Endothelial cell (in vitro differentiated cells): Measurements from ENCODE around the gene LSM14A. TPM values are rescaled to one million over a fixed set of nuclear protein-coding genes. Genes with fewer than 3 reads are reported as not detected.

Source experiments
- DNase-seq: peaks from one replicate; pipeline ENCODE4 v3.0.0; 2021; ENCODE audit warnings: low spot score
- H3K27ac Mint-ChIP-seq: one replicate; pipeline ENCODE4 v1.8.0; 2021; ENCODE audit warnings: mixed read lengths, inconsistent platforms; ENCODE audit not compliant: unreplicated experiment
- H3K27me3 Mint-ChIP-seq: one replicate; pipeline ENCODE4 v1.8.0; 2021; ENCODE audit warnings: mild to moderate bottlenecking, moderate library complexity, mixed read lengths, inconsistent platforms; ENCODE audit not compliant: unreplicated experiment
- H3K36me3 Mint-ChIP-seq: one replicate; pipeline ENCODE4 v1.8.0; 2021; ENCODE audit warnings: mild to moderate bottlenecking, low read depth, mixed read lengths, inconsistent platforms; ENCODE audit not compliant: unreplicated experiment
- H3K4me1 Mint-ChIP-seq: one replicate; pipeline ENCODE4 v1.8.0; 2021; ENCODE audit warnings: mild to moderate bottlenecking, mixed read lengths, inconsistent platforms; ENCODE audit not compliant: unreplicated experiment
- H3K4me3 Mint-ChIP-seq: one replicate; pipeline ENCODE4 v1.8.0; 2021; ENCODE audit warnings: mild to moderate bottlenecking, mixed read lengths, inconsistent platforms; ENCODE audit not compliant: unreplicated experiment
- H3K9me3 Mint-ChIP-seq: one replicate; pipeline ENCODE4 v1.8.0; 2021; ENCODE audit warnings: mixed read lengths, inconsistent platforms; ENCODE audit not compliant: unreplicated experiment
- total RNA-seq: library from RNA; stranded (reverse); fragmentation: NEBNext Ultra II Directional; extraction: Animal tissue kit (Norgen Biotek cat#: 25700); gene quantifications from one replicate; pipeline ENCODE4 v1.2.1, GENCODE V29; 2021; ENCODE audit not compliant: unreplicated experiment
- TF ChIP-seq, protein P1 (sequence below): fragments of 200-600 bp; sonication (generic); IDR thresholded peaks from one replicate; pipeline ENCODE4 v1.5.0; 2021; ENCODE audit warnings: antibody characterized with exemption; ENCODE audit not compliant: unreplicated experiment

Gene LSM14A
- total RNA-seq, 1 donor from 2014 or later = 137 TPM

DNA sequence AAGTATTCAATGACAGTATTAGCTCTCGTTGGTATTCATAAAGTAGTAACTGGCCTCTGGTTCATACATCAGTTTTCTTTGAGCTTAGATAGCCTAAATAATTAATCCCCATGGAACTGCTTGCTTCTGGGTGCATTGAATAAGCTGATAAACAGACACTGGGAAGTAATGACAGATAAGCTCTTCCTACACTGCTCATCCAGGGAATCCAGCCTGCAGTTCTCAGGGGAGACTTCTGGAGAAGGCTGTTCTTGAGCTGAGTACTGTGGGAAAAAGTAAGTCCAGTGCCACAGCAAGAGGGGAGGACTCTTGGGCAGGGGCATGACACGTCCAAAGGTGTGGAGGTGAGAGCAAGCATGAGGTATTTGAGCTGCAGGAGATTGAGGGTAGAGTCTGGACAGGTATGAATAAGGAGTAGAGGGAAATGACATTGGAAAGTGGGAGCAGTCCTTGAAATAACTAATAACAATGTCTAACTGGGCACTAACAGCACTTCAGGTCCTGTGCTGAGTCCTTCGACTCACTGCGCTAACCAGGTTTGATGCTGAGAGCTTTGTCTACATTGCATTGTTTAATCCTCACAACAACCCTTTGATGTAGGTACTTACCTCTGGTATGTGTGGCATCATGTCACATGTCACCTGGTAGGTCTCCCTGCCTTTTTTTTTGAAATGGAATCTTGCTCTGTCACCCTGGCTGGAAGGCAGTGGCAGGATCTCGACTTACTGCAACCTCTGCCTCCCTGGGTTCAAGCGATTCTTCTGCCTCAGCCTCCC, 89.2 kb downstream of the LSM14A start:
- H3K4me3 Mint-ChIP-seq = peak overlapping the region; percentile 66
- H3K36me3 Mint-ChIP-seq = peaks cover 19% of the 10 kb centered on the region
- H3K27ac Mint-ChIP-seq = peak overlapping the region; percentile 16
- no peak for DNase-seq
- H3K9me3 Mint-ChIP-seq = no peaks in the 10 kb centered on the region
- peaks cover 6% of the 10 kb centered on the region for H3K27me3 Mint-ChIP-seq
- H3K4me1 Mint-ChIP-seq = peaks cover 34% of the 10 kb centered on the region
- TF ChIP-seq, protein P1, sequence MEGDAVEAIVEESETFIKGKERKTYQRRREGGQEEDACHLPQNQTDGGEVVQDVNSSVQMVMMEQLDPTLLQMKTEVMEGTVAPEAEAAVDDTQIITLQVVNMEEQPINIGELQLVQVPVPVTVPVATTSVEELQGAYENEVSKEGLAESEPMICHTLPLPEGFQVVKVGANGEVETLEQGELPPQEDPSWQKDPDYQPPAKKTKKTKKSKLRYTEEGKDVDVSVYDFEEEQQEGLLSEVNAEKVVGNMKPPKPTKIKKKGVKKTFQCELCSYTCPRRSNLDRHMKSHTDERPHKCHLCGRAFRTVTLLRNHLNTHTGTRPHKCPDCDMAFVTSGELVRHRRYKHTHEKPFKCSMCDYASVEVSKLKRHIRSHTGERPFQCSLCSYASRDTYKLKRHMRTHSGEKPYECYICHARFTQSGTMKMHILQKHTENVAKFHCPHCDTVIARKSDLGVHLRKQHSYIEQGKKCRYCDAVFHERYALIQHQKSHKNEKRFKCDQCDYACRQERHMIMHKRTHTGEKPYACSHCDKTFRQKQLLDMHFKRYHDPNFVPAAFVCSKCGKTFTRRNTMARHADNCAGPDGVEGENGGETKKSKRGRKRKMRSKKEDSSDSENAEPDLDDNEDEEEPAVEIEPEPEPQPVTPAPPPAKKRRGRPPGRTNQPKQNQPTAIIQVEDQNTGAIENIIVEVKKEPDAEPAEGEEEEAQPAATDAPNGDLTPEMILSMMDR = no peak

DNA sequence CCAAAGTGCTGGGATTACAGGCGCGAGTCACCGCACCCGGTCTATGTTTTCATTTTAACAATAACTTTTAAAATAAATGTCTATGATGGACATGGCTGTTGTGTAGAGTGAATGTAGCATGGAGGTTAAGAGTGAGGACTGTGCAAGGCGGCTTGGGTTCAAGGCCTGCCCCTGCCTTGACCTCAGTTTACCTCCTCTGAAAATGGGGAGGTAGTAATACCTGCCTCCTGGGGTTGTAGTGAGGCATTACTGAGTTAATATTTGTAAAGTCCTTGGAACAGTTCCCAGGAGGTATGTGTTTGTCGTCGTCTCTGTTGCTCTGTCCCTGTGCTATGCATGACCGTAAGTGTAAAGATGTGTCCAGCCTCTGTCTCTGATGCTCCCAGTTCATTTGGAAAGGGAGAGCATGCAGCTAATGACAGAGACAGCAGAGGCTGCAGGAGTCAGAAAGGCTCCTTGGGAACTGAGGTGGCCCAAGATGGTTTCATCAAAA, 91.5 kb downstream of the LSM14A start:
- TF ChIP-seq, protein P1 = no peak
- H3K36me3 Mint-ChIP-seq = peaks cover 16% of the 10 kb centered on the region
- DNase-seq = no peak
- H3K4me1 Mint-ChIP-seq = peaks cover 36% of the 10 kb centered on the region
- peaks cover 6% of the 10 kb centered on the region for H3K27me3 Mint-ChIP-seq
- H3K9me3 Mint-ChIP-seq = no peaks in the 10 kb centered on the region
- no peak overlapping the region for H3K27ac Mint-ChIP-seq
- H3K4me3 Mint-ChIP-seq = no peak overlapping the region

DNA sequence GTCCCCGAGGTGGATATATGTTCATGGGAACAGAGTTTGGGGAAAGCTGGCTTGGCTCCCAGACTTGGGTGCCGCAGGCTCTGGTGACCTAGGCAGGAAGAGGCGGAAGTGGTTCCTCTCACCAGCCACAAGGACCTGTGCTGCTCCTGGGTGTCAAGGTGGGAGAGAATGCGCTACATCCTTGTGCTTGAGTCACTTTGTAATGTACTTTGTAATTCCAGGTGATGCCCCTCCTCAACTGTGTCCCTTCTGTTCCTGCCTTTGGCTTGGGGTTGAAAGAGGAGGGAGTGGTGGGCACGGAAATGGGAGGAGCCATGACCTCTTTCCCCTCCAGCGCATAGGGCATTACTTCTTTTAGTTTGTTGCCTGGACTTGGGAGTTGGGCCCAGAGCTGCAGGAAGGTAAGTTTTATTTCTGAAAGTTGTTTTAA, 92.9 kb downstream of the LSM14A start:
- peaks cover 8% of the 10 kb centered on the region for H3K27me3 Mint-ChIP-seq
- H3K4me1 Mint-ChIP-seq = peaks cover 41% of the 10 kb centered on the region
- H3K27ac Mint-ChIP-seq = peak overlapping the region; percentile 36
- no peak overlapping the region for H3K4me3 Mint-ChIP-seq
- no peaks in the 10 kb centered on the region for H3K9me3 Mint-ChIP-seq
- H3K36me3 Mint-ChIP-seq = peaks cover 10% of the 10 kb centered on the region
- TF ChIP-seq, protein P1 = no peak
- no peak for DNase-seq

DNA sequence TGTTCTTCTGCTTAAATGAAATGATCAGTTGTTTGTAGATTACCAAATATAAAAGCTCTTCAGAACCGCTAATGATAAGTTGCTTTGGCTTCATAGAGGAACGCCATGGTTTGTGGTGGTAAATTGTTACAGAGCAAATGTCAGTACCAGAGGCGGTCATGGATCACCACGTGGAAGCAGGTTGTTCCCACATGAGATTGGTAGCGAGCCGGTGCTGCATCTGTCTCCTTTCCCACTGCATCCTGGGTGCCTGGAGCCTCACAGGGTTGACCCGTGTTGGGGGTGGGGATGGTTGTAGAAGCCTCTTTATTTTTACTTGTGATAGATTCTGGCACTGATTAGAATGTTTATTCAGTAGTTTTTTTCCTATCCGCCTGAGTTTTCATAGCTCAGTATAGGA, 96.8 kb downstream of the LSM14A start:
- Mint-ChIP-seq H3K9me3 (no peaks in the 10 kb centered on the region), H3K27ac (peak overlapping the region; percentile 96), H3K4me1 (peaks cover 52% of the 10 kb centered on the region), H3K36me3 (peaks cover 4% of the 10 kb centered on the region), H3K27me3 (peaks cover 7% of the 10 kb centered on the region), H3K4me3 (no peak overlapping the region)
- DNase-seq = no peak
- TF ChIP-seq, protein P1 = no peak

DNA sequence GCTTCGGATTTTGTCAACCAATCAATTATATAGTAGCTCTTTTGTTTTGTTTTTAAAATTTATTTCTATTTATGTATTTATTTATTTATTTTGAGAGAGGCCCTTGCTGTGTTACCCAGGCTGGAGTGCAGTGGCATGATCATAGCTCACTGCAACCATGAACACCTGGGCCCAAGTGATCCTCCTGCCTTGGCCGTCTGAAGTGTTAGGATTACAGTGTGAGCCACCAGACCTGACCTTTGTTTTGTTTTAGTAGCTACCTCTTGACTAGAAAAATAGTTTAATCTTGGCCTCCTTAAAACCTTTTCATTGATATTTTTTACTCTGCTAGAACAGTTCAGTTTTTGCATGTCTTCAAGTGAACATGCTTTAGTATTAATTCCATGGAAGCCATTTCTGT, 97.2 kb downstream of the LSM14A start:
- no peaks in the 10 kb centered on the region for H3K9me3 Mint-ChIP-seq
- peak overlapping the region; percentile 40 for H3K4me3 Mint-ChIP-seq

More for the DNA sequence above, 97.2 kb downstream of the LSM14A start:
- Mint-ChIP-seq H3K27me3 (peaks cover 7% of the 10 kb centered on the region), H3K36me3 (peaks cover 4% of the 10 kb centered on the region), H3K27ac (peak overlapping the region; percentile 96), H3K4me1 (peaks cover 55% of the 10 kb centered on the region)
- TF ChIP-seq, protein P1 = no peak
- DNase-seq = no peak
